SK-N-SH (cell line): ENCODE data around the gene CHD9. TPM values are rescaled to one million over a fixed set of nuclear protein-coding genes. Genes with fewer than 3 reads are reported as not detected.

Experiments
- CTCF ChIA-PET: fragments of 300-600, 350-600 bp; formaldehyde crosslinking; extraction: SDS; loops from one replicate; lab custom pipeline; 2021; lab: Yijun Ruan, JAX
- POLR2A ChIA-PET: fragments of 350-600 bp; sonication (Branson Sonifier 250); formaldehyde crosslinking; extraction: SDS; loops from one replicate; lab custom pipeline; 2020; ENCODE audit warnings: antibody characterized with exemption, inconsistent platforms; lab: Yijun Ruan, JAX
- DNase-seq: peaks from one replicate; pipeline ENCODE4 v3.0.0; 2012
- H2AFZ ChIP-seq: fragments of 200-600 bp; sonication (generic); 2 replicates; pipeline ENCODE4 v1.8.1; 2016; ENCODE audit warnings: antibody characterized with exemption, mild to moderate bottlenecking, low read depth
- H3F3A ChIP-seq: fragments of 200-600 bp; sonication (generic); replicated peaks from 2 replicates; pipeline ENCODE3; 2016; ENCODE audit warnings: antibody characterized with exemption, mild to moderate bottlenecking; ENCODE audit not compliant: insufficient read depth
- H3K27ac ChIP-seq, 2 experiments: fragments of 200-500 bp in 1 of 2; fragments of 200-600 bp in 1 of 2; sonication (Bioruptor generic) in 1 of 2; sonication (generic), shearing (Covaris generic) in 1 of 2; 2 replicates each; pipeline versions ENCODE4 v1.5.1 to v1.6.1; 2014 to 2016; ENCODE audit warnings: low read depth in 2 of 2, inconsistent platforms in 1 of 2, low read length in 1 of 2, mild to moderate bottlenecking in 1 of 2, mixed read lengths in 1 of 2
- H3K27me3 ChIP-seq: fragments of 200-600 bp; sonication (generic), shearing (Covaris generic); 2 replicates; pipeline ENCODE4 v1.6.1; 2016; ENCODE audit warnings: mixed run types; ENCODE audit not compliant: insufficient read depth
- H3K36me3 ChIP-seq, 2 experiments: fragments of 200-500 bp in 1 of 2; fragments of 200-600 bp in 1 of 2; sonication (Bioruptor generic) in 1 of 2; sonication (generic) in 1 of 2; replicated peaks in 1 of 2; 2 replicates each; pipeline versions ENCODE3 to v1.5.1; 2014 to 2016; ENCODE audit warnings: low read length in 1 of 2, mild to moderate bottlenecking in 1 of 2; ENCODE audit not compliant: insufficient read depth in 2 of 2, control insufficient read depth in 1 of 2
- H3K4me1 ChIP-seq, 2 experiments: fragments of 200-500 bp in 1 of 2; fragments of 200-600 bp in 1 of 2; sonication (Bioruptor generic) in 1 of 2; sonication (generic), shearing (Covaris generic) in 1 of 2; 2 replicates each; pipeline versions ENCODE4 v1.5.1 to v1.6.1; 2014 to 2016; ENCODE audit warnings: low read depth in 1 of 2, low read length in 1 of 2, mixed run types in 1 of 2; ENCODE audit not compliant: insufficient read depth in 2 of 2, control insufficient read depth in 1 of 2
- H3K4me2 ChIP-seq: fragments of 200-600 bp; sonication (generic), shearing (Covaris generic); 2 replicates; pipeline ENCODE4 v1.6.1; 2017; ENCODE audit warnings: mixed run types
- H3K4me3 ChIP-seq, 2 experiments: fragments of 200-500 bp in 1 of 2; fragments of 200-600 bp in 1 of 2; sonication (Bioruptor generic) in 1 of 2; sonication (generic), shearing (Covaris generic) in 1 of 2; 2 replicates each; pipeline versions ENCODE4 v1.5.1 to v1.8.1; 2014 to 2016; ENCODE audit warnings: low read depth in 2 of 2, inconsistent platforms in 1 of 2, low read length in 1 of 2, mild to moderate bottlenecking in 1 of 2, mixed read lengths in 1 of 2, moderate library complexity in 1 of 2
- H3K79me2 ChIP-seq: fragments of 200-600 bp; sonication (generic); 2 replicates; pipeline ENCODE4 v1.8.1; 2017; ENCODE audit warnings: mild to moderate bottlenecking; ENCODE audit not compliant: insufficient read depth
- H3K9ac ChIP-seq: fragments of 200-600 bp; sonication (generic); 2 replicates; pipeline ENCODE4 v1.6.1; 2017; ENCODE audit warnings: mixed run types
- H3K9me2 ChIP-seq: fragments of 200-600 bp; sonication (generic); 2 replicates; pipeline ENCODE4 v1.6.1; 2017; ENCODE audit warnings: mixed run types
- H3K9me3 ChIP-seq: fragments of 200-600 bp; sonication (generic); 2 replicates; pipeline ENCODE4 v1.6.1; 2017; ENCODE audit warnings: mixed run types, mild to moderate bottlenecking, moderate library complexity
- H4K20me1 ChIP-seq: fragments of 200-600 bp; sonication (generic); 2 replicates; pipeline ENCODE4 v1.6.1; 2017; ENCODE audit warnings: mild to moderate bottlenecking, mixed run types; ENCODE audit not compliant: insufficient read depth
- CHD2 ChIP-seq: fragments of 150-350 bp; IDR thresholded peaks from 2 replicates; pipeline ENCODE4 v1.6.1; 2018; ENCODE audit warnings: low read length; ENCODE audit not compliant: partially characterized antibody
- ELF1 ChIP-seq: IDR thresholded peaks from 2 replicates; pipeline ENCODE4 v1.4.0; 2012
- EZH2phosphoT487 ChIP-seq: fragments of 200-600 bp; sonication (generic); IDR thresholded peaks from 2 replicates; pipeline ENCODE4 v1.6.1; 2017; ENCODE audit warnings: low read depth, mixed run types, mild to moderate bottlenecking, antibody characterized with exemption, moderate library complexity, borderline replicate concordance
- FOXM1 ChIP-seq: IDR thresholded peaks from 2 replicates; pipeline ENCODE4 v1.4.0; 2012; ENCODE audit warnings: low read depth, mild to moderate bottlenecking
- GABPA ChIP-seq: IDR thresholded peaks from 2 replicates; pipeline ENCODE4 v1.4.0; 2012; ENCODE audit warnings: low read depth, mild to moderate bottlenecking
- GATA2 ChIP-seq: sonication (generic); formaldehyde crosslinking; IDR thresholded peaks from 2 replicates; pipeline ENCODE4 v1.5.0; 2020; ENCODE audit warnings: mild to moderate bottlenecking, missing genetic modification reagents
- MEF2A ChIP-seq: IDR thresholded peaks from 2 replicates; pipeline ENCODE4 v1.4.0; 2012; ENCODE audit warnings: low read depth, borderline replicate concordance
- MXI1 ChIP-seq: IDR thresholded peaks from 2 replicates; pipeline ENCODE4 v1.6.1; 2012; ENCODE audit warnings: mild to moderate bottlenecking, low read depth, low read length, improper control_type of control experiment
- NFIC ChIP-seq: IDR thresholded peaks from 2 replicates; pipeline ENCODE4 v1.4.0; 2012; ENCODE audit warnings: borderline replicate concordance
- POLR2AphosphoS5 ChIP-seq: IDR thresholded peaks from 2 replicates; pipeline ENCODE4 v1.6.1; 2012; ENCODE audit warnings: low read depth, low read length
- RAD21 ChIP-seq: IDR thresholded peaks from 2 replicates; pipeline ENCODE4 v1.6.1; 2012; ENCODE audit warnings: mild to moderate bottlenecking, low read length
- RCOR1 ChIP-seq: fragments of 150-350 bp; IDR thresholded peaks from 2 replicates; pipeline ENCODE4 v1.6.1; 2017; ENCODE audit warnings: antibody characterized with exemption, low read length
- REST ChIP-seq: IDR thresholded peaks from 2 replicates; pipeline ENCODE4 v1.6.1; 2012; ENCODE audit warnings: mild to moderate bottlenecking, low read depth, low read length, moderate library complexity
- USF2 ChIP-seq: fragments of 150-350 bp; IDR thresholded peaks from 2 replicates; pipeline ENCODE4 v1.6.1; 2017; ENCODE audit warnings: antibody characterized with exemption, low read length, low read depth, borderline replicate concordance
- YY1 ChIP-seq: IDR thresholded peaks from 2 replicates; pipeline ENCODE4 v1.4.0; 2012; ENCODE audit warnings: low read depth, mild to moderate bottlenecking
- WGBS: methylation state at CpG from one replicate; pipeline ENCODE4 v1.1.6; 2017; ENCODE audit warnings: low lambda C conversion rate; 5-methylcytosine and 5-hydroxymethylcytosine counted together
- polyA plus RNA-seq, 3 experiments: library from polyadenylated mRNA; depleted of rRNA; stranded (reverse); fragments of >200 nt; gene quantifications; 2 replicates each; pipeline ENCODE4 v1.2.3, GENCODE V29; 2012

CHD9 gene
- polyA plus RNA-seq, 1 of the 3 experiments (the other 2 are of a cell fraction): 6.2 TPM

- peaks cover 5% of the 10 kb centered on the region for H3F3A ChIP-seq
- H3K4me2 ChIP-seq: no peak overlapping the region
- peaks cover 49% of the 10 kb centered on the region for H3K79me2 ChIP-seq
- no peak for DNase-seq
- 92% methylated on average over 2 of the region's 2 CpGs for WGBS
- no peaks in the 10 kb centered on the region for H3K9me2 ChIP-seq
- no peak overlapping the region for H3K27ac ChIP-seq
- no peak for TF ChIP-seq NFIC
- TF ChIP-seq EZH2phosphoT487: no peak
- TF ChIP-seq RAD21: no peak
- TF ChIP-seq REST: no peak
- TF ChIP-seq POLR2AphosphoS5: no peak
- no peak for TF ChIP-seq CHD2
- TF ChIP-seq MXI1: no peak
- no peak for TF ChIP-seq RCOR1
- peaks cover 0 to 8% of the 10 kb centered on the region in 2 experiments for H3K36me3 ChIP-seq
- H3K4me3 ChIP-seq: no peak overlapping the region
- H3K9ac ChIP-seq: no peak overlapping the region
- POLR2A ChIA-PET: no interaction called here
- H3K27me3 ChIP-seq: no peaks in the 10 kb centered on the region
- CTCF ChIA-PET: interaction anchor here (0.6 to 1.0 kb wide), 2 partner anchors 15 to 60 kb away, joined by 3 read pairs; partner anchors contain the start of gene CHD9
- H3K4me1 ChIP-seq: no peaks in the 10 kb centered on the region
- no peaks in the 10 kb centered on the region for H4K20me1 ChIP-seq
- no peaks in the 10 kb centered on the region for H3K9me3 ChIP-seq
- H2AFZ ChIP-seq: no peak overlapping the region
Observed at GRCh38 chr16:53115047-53115446, 60.3 kb downstream of the CHD9 start.

GRCh38 chr16:53115773-53116172 lies 61.0 kb downstream of the CHD9 start:
- H3K27ac ChIP-seq: no peak overlapping the region
- no peaks in the 10 kb centered on the region for H3K9me2 ChIP-seq
- no peaks in the 10 kb centered on the region for H3K27me3 ChIP-seq
- no peak for TF ChIP-seq YY1
- TF ChIP-seq RAD21: no peak
- TF ChIP-seq ELF1: no peak
- no peak for TF ChIP-seq USF2
- TF ChIP-seq GABPA: no peak
- no peak for TF ChIP-seq GATA2 (CRISPR knock-in tag)
- TF ChIP-seq FOXM1: no peak
- TF ChIP-seq MEF2A: no peak
- CTCF ChIA-PET: interaction anchor here (1.0 kb wide), 1 partner anchor 16 kb away, joined by 3 read pairs; no protein-coding TSS in a partner anchor
- peaks cover under 1% of the 10 kb centered on the region for H3F3A ChIP-seq
- no peak overlapping the region for H3K4me3 ChIP-seq
- peaks cover 43% of the 10 kb centered on the region for H3K79me2 ChIP-seq
- H3K9me3 ChIP-seq: no peaks in the 10 kb centered on the region
- no peak for DNase-seq
- over 99% methylated on average over 4 of the region's 4 CpGs for WGBS
- H4K20me1 ChIP-seq: no peaks in the 10 kb centered on the region
- no peak overlapping the region for H2AFZ ChIP-seq
- POLR2A ChIA-PET: no interaction called here
- H3K4me1 ChIP-seq: no peaks in the 10 kb centered on the region
- H3K36me3 ChIP-seq: peaks cover 0 to 8% of the 10 kb centered on the region in 2 experiments
- no peak overlapping the region for H3K9ac ChIP-seq
- no peak overlapping the region for H3K4me2 ChIP-seq
